GM18507 (cell line): ENCODE results near the gene CPLX4.

Experiments used
- DNase-seq: peaks from one replicate; pipeline ENCODE4 v3.0.0; 2011; ENCODE audit warnings: low read depth; ENCODE audit not compliant: insufficient read length; ENCODE audit errors: extremely low spot score
- FAIRE-seq: peaks from 2 replicates; lab custom pipeline; 2011; peaks lifted over from hg19 to GRCh38; lab: Jason Lieb, UNC

CPLX4 gene

GRCh38 chr18:59308938-59309260, 9.6 kb downstream of the CPLX4 start:
- no peak for DNase-seq
- no peak for FAIRE-seq

GRCh38 chr18:59308248-59308937, 10.1 kb downstream of the CPLX4 start:
- DNase-seq, result peak; percentile 58

DNA sequence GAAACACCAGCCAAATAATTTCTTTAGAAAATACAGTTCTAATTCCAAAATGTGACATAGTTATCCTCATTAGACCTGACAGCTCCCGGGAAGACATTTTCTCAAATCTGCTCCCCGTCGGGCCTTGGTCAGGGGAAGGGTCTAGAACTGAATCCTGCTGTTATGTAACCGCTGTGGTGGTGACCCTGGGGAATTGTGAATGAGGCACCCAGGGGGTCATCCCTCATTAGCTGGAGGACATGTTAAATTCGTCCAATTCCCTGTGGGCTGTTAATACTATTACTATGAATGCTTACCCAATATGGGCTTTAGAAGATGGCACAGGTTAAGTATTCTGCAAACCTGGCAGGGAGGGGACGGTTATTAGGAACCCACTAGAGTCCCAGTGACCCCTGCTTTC, 11.8 kb downstream of the CPLX4 start:
- FAIRE-seq, result no peak
- no peak for DNase-seq

More at GRCh38 chr18:59308248-59308937, 10.1 kb downstream of the CPLX4 start:
- peak; percentile 52 for FAIRE-seq

- no peak for DNase-seq
- no peak for FAIRE-seq
Observed at GRCh38 chr18:59305295-59305694, 13.2 kb downstream of the CPLX4 start.

- FAIRE-seq (no peak), DNase-seq (no peak)
Observed at GRCh38 chr18:59303656-59304195, 14.7 kb downstream of the CPLX4 start.

DNA sequence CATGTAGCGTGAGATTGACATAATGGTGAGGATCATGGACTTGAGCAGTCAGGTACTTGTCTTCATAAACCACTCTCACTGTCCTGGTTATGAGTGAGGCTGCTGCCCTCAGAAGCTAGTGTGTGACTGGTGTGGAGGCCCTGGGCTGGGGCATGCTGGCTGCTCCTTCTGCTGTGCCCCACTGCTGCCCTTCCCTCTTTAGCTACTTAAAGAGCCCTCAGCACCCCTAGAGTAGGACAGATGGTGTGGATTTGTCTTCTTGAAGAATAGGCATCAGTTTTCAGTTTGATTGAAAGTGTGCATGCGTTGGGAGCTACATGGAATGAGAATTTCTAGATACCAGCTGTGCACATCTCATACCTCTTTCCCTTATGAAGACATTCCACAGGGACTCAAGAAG, 15.4 kb downstream of the CPLX4 start:
- FAIRE-seq (no peak), DNase-seq (no peak)

DNA sequence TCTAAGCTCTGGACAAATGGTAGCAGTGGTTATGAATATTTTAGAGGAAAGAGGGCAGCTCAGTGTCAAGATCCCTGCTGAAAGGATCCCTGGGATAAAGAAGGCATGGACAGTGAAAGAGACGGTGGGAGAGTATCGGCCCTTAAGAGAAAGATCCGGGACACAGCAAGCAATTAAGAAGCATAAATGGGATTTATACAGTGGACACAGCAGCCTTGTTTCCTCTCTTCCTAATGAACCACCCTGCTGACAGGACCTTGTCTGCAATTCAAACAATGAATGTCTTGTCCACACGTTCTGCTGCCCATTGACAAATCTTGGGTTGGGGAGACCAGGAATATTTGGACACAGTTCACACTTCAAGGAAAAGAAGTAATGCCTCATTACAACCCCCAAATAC, 16.5 kb downstream of the CPLX4 start:
- FAIRE-seq (no peak), DNase-seq (no peak)

DNA sequence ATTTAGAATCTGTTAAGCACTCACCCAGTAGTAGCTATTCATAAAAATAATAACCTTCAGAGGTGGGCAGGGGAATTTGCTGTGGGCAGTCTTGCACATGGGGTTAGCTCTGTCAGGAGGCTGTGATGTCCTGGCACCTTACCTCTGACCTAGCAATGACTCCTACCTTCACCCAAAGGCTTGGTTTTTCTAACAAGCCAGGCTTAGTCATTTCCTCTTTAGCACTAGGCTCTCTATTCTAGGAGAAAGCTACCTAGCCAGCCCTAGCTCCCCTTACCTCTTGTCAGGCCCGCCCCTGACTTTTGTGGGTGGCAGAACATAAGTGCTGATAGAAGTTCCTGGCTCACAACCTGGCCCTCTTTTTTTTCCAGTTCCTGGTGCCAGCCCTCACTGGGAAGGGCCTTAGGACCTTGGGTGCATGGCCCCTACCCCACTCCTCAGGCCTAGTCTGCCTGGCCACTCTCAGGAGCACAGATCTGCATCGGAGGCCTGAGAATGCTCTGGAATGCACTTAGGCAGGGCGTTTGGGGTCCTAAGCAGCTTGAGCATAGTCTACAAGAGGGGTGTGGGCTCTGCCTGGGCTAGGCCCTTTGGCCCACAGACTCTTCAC, 17.7 kb downstream of the CPLX4 start:
- FAIRE-seq, result no peak
- DNase-seq, result no peak

GRCh38 chr18:59298871-59299270, 19.6 kb downstream of the CPLX4 start:
- DNase-seq (no peak), FAIRE-seq (no peak)

GRCh38 chr18:59293317-59293716, 25.1 kb downstream of the CPLX4 start:
- DNase-seq, result no peak
- FAIRE-seq, result no peak

- DNase-seq, result no peak
- FAIRE-seq, result no peak
Observed at GRCh38 chr18:59286341-59286740, 32.1 kb downstream of the CPLX4 start.

DNA sequence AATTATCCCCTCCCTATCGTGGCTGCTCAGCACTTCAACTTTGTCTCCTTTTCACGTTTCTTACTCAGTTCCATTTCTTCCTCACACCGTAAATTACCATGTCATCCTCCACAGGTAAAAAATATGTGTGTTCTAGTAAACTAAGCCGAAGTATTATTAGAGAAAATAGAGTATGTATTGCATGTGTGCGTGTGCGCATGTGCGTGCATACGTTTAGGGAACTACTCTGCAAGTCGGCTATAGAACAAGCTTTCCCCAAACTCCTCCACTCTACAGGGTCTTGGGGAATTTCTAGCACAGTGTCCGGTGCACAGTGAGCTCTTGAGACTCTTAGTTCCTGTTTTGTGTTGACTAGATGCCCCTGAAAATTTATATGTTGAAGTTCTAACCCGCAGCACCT, 36.1 kb downstream of the CPLX4 start:
- DNase-seq (no peak), FAIRE-seq (no peak)

GRCh38 chr18:59279722-59280121, 38.7 kb downstream of the CPLX4 start:
- FAIRE-seq, result no peak
- no peak for DNase-seq

DNA sequence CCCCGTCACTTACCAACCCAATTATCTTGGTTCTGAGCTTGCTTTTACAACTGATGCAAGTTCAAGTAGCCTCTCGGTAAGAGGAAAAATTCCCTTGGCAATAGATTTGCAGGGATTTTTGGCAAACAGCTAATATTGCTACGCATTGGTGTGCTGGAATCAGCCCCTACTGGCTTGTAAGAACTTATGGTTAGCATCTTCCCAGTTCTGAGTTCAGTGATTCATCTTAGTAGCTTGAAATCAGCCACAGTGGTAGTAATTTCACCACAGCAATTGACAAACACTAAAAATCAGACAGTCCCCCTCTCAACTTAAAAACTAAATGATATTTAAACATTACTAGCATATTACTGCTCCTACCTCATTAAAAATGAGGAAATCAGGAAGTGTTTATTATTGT, 39.3 kb downstream of the CPLX4 start:
- no peak for FAIRE-seq
- no peak for DNase-seq

DNA sequence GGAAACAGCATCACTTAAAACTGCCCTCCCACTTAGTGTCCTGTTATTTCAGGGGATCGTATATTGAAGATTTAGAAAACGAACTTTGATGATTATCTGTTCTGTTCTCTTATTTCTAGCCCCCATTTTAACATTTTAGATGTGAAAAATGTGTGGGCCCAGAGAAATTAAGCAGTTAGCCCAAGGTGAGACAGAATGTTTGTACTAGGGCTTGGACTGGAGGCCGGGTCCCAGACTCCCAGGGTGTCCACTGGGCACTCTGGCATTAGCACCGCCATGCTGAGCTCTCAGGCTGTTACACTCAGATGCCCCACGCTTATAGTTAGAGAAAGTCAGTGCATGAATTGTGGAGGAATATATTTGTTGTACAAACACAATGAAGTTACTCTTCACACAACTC, 39.7 kb downstream of the CPLX4 start:
- FAIRE-seq, result no peak
- DNase-seq, result no peak

GRCh38 chr18:59276047-59276446, 42.4 kb downstream of the CPLX4 start:
- FAIRE-seq, result no peak
- DNase-seq, result no peak

DNA sequence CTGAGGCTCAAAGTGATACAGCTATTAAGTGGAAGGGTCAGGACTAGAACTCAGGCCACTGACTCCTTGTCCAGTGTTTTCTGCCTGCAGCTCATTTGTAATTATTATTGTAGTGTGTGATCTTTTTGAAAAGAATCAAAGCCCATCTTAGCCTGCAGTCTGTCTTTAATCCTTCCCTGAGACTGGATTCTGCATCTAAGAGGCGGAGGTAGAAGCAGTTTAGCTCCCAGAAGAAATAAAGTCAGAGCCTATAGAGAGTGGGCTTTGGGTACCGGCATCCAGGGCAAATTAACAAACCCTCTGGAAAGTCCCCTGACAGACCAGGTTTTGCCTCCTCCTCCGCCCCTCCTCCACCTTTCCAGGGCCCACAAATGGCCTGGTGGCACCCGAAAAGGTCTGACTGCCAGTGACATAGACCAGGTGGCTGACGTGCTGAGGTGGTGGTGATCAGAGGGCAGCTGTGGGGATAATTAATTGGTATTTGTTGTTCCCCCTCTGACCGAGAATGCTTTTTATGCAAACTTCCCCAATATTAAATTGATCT, 43.0 kb downstream of the CPLX4 start:
- FAIRE-seq, result no peak

DNA sequence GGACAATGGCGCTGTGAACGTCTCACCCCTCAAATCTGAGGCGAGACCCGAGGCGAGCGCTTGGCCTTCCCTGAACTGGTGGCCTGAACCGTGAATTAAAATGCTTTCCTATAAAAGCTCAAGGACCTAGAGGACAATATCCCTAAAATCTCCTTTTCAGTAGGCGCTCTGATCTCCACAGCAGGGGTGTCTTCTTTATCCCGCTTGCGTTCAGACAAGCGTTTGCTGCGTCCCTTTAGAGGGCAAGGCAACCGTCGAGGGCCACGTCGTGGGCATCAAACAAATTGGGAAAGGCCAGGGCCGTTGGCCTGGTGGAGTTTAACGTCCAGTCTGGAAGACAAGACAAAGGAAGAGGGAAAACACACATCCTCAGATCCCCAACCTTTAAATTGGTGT, 43.9 kb downstream of the CPLX4 start:
- no peak for FAIRE-seq
- DNase-seq, result no peak

More for the DNA sequence above, 43.0 kb downstream of the CPLX4 start:
- no peak for DNase-seq

DNA sequence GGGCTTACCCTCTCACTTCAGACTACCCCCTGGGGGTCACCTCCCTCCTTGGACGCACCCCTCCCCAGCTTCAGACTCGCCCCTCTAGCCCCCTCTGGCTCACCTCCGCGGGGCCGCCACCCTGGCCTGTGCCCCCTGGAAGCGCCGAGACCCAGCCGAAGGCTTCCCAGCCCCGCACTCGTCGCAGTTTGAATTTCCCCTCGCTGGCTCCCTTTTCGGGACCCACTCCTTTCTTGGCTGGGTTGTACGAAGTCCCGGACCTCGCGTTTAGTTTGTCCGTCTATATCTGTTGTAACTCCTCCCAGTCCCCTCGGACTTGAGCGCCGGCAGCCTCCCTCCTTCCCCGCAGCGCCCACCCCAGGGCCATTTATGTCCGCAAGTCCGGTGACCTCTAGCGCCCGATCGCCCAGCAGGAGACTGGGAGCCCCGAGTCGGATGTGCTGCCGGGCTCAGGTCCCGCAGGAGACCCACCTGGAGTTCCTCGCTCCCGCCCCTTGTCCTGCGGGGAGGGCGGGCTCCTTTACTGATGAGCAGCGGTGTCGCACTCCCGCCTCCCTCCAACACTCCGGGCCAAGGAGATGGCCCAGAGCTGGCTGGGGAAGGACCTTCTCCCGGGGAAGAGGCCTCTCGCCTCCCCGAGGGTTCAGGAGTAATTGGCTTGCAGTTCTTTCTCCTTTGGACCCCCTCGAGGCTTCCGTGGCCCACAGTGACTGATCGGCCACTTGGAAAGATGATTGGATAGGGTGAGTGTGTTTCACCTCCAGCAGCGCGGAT, 44.5 kb downstream of the CPLX4 start:
- no peak for DNase-seq
- FAIRE-seq, result no peak
